SK-N-MC (cell line): Measurements from ENCODE around the gene ZNF775.

ENCODE experiments used
- DNase-seq: peaks from one replicate; pipeline ENCODE4 v3.0.0-alpha.2; 2011; ENCODE audit warnings: low read depth, low spot score
- H3K27ac ChIP-seq: fragments of 200-600 bp; sonication (generic); 2 replicates; pipeline ENCODE4 v1.5.1; 2016; ENCODE audit warnings: mixed run types
- H3K36me3 ChIP-seq: fragments of 200-600 bp; sonication (generic); 2 replicates; pipeline ENCODE4 v1.6.1; 2017; ENCODE audit warnings: antibody characterized with exemption, low read length, mixed read lengths; ENCODE audit not compliant: insufficient read depth
- H3K4me3 ChIP-seq: fragments of 200-600 bp; sonication (generic); 2 replicates; pipeline ENCODE4 v1.5.1; 2016
- H3K9ac ChIP-seq: fragments of 200-600 bp; sonication (generic); 2 replicates; pipeline ENCODE4 v1.8.0; 2017; ENCODE audit warnings: mixed run types, mixed read lengths; ENCODE audit not compliant: insufficient read length
- H3K9me3 ChIP-seq: fragments of 200-600 bp; sonication (generic); 2 replicates; pipeline ENCODE4 v1.6.1; 2017; ENCODE audit warnings: low read depth, mild to moderate bottlenecking, antibody characterized with exemption, low read length, moderate library complexity, mixed read lengths
- EZH2 ChIP-seq: fragments of 200-600 bp; sonication (generic); IDR thresholded peaks from one replicate; pipeline ENCODE4 v1.6.1; 2017; ENCODE audit warnings: antibody characterized with exemption
- FOXP2 ChIP-seq: optimal IDR thresholded peaks from 2 replicates; pipeline ENCODE3; 2011; ENCODE audit warnings: mild to moderate bottlenecking, moderate library complexity; ENCODE audit not compliant: insufficient read depth; ENCODE audit errors: extremely low read length, control extremely low read depth
- POLR2AphosphoS5 ChIP-seq: IDR thresholded peaks from 2 replicates; pipeline ENCODE4 v1.6.1; 2012; ENCODE audit warnings: mild to moderate bottlenecking, low read depth, low read length, borderline replicate concordance

ZNF775 gene

DNA sequence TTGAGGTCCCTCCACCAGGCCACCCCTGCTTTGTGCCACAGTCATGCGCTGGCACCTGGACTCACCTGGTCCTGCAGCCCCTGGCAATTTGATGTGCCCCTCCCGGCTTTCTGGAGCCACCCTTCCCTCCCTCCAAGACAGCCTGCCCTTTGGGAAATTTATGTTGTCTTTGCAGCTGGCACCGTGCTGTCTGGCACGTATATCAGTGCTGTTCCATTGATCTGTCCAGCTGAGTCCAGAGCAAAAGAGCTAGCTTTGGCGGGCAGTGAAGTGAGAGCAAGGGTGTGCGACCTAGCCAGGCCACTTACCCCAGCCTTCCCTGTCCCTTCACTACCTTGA is 43.4 kb upstream of the ZNF775 start:
- H3K27ac ChIP-seq, result 0 out of 2 replicates have a peak overlapping the region, but pooled peaks have one; percentile 31
- no peak for DNase-seq
- TF ChIP-seq POLR2AphosphoS5 (no peak), FOXP2 (no peak), EZH2 (no peak)
- no peaks in the 10 kb centered on the region; the same call in 1 of the 2 replicates for H3K36me3 ChIP-seq
- H3K9ac ChIP-seq, result no peak overlapping the region
- H3K9me3 ChIP-seq, result no peaks in the 10 kb centered on the region
- no peak overlapping the region for H3K4me3 ChIP-seq

DNA sequence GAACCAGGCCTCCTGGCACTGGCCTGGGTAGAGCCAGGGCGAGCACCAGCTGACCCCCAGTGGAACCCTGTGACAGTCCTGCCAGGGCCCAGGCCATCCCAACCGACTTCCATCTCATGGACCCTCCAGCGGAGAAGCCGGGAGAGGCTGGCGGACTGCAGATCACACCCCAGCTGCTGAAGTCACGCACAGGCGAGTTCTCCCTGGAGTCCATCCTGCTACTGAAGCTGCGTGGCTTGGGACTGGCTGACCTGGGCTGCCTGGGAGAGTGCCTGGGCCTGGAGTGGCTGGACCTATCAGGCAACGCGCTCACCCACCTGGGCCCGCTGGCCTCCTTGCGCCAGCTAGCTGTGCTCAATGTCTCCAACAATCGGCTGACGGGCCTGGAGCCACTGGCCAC is 42.4 kb upstream of the ZNF775 start:
- TF ChIP-seq EZH2, result no peak
- no peak for TF ChIP-seq FOXP2
- no peak for TF ChIP-seq POLR2AphosphoS5
- H3K4me3 ChIP-seq, result no peak overlapping the region

DNA sequence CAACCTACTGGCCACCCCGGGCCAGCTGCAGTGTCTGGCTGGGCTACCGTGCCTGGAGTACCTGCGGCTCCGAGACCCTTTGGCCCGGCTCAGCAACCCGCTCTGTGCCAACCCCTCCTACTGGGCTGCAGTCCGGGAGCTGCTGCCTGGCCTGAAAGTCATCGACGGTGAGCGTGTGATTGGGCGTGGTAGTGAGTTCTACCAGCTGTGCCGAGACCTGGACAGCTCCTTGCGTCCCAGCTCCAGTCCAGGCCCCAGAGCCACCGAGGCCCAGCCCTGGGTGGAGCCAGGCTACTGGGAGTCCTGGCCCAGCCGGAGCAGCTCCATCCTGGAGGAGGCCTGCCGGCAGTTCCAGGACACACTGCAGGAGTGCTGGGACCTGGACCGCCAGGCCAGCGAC is 42.0 kb upstream of the ZNF775 start:
- Histone ChIP-seq H3K4me3 (no peak overlapping the region), H3K9ac (no peak overlapping the region), H3K36me3 (no peaks in the 10 kb centered on the region), H3K9me3 (no peaks in the 10 kb centered on the region), H3K27ac (no peak overlapping the region)
- TF ChIP-seq POLR2AphosphoS5 (no peak), FOXP2 (no peak), EZH2 (no peak)
- DNase-seq, result no peak

More for the DNA sequence above, 42.4 kb upstream of the ZNF775 start:
- Histone ChIP-seq H3K36me3 (no peaks in the 10 kb centered on the region), H3K9me3 (no peaks in the 10 kb centered on the region), H3K27ac (no peak overlapping the region), H3K9ac (no peak overlapping the region)
- DNase-seq, result no peak

DNA sequence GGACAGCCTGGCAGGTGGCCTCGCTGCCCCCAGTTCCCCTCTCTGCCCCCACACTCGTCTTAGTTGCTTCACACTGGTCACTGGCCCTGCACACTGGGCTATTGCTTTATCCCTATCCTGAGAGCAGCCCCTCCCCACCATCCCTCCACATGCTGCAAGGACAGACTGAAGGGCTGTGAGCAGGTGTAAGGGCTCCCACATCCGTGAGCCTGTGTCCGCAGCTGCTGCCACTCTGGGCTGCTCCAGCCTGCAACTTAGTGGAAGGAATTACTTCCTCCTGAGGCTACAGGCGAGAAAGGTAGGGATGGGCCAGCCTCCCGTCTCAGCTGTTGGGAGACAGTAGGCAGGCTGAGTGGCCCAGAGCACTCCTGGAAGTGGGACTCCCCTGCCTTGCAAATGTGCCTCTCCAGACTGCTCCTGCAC is 41.5 kb upstream of the ZNF775 start:
- DNase-seq, result no peak
- TF ChIP-seq POLR2AphosphoS5 (no peak), EZH2 (no peak), FOXP2 (no peak)
- H3K9me3 ChIP-seq, result no peaks in the 10 kb centered on the region
- no peak overlapping the region for H3K4me3 ChIP-seq
- H3K36me3 ChIP-seq, result no peaks in the 10 kb centered on the region
- no peak overlapping the region for H3K27ac ChIP-seq
- no peak overlapping the region for H3K9ac ChIP-seq

DNA sequence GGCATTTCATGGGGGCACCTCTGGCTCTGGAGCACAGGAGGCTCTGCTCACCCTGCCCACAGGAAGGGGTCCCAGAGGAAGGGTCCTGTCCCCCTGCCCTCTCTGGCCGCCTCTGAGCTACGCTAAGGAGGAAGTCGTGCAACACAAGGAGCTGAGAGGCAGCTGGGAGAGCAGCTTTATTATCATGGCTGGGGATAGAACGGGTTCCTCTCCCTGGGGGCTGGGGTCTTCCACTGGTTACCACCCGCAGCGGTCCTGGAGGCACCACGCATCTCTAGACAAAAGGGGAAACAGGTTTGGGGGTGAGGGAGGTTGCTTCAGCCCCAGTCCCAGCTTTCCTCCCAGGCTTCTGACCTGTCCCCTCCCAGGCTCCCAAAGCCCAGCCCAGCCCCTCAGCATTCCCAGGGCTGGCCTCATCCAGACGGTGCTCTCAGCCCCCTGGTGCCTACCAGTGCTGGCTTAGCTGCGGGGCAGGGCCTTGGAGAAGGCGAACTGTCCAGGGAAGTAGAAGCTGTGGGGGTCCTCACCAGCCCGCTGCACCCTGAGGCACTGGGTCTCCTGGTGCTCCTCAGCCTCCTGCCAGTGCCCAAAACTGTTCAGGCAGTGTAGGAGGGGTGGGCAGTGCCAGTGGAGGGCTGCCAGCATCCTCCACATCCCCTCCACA is 40.8 kb upstream of the ZNF775 start:
- no peak overlapping the region for H3K27ac ChIP-seq
- TF ChIP-seq EZH2 (no peak), POLR2AphosphoS5 (0 out of 2 replicates have a peak, but pooled peaks have one; percentile 17), FOXP2 (no peak)
- no peak for DNase-seq
- H3K4me3 ChIP-seq, result no peak overlapping the region
- no peaks in the 10 kb centered on the region for H3K36me3 ChIP-seq
- H3K9me3 ChIP-seq, result no peaks in the 10 kb centered on the region
- H3K9ac ChIP-seq, result no peak overlapping the region

DNA sequence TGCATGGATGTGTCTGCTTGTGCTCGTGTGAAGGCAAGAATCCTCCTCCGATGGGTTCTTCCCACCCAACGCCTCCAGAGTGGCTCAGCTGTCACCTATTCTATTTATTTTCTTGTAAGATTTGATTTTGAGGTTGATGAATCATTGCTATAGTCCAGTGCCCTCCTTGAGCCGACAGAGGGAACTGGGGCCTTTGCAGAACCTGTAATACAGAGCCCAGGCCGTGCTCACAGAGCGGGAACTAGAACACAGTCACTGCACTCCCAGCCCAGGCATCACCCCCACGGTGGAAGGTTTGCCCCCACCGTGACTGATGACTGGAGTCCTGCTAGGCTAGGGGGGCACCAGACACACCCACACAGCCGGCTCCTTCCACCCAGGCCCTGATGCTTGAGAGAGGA is 39.7 kb upstream of the ZNF775 start:
- no peaks in the 10 kb centered on the region; the same call in 1 of the 2 replicates for H3K9me3 ChIP-seq
- TF ChIP-seq EZH2 (no peak), POLR2AphosphoS5 (no peak), FOXP2 (no peak)
- no peak for DNase-seq
- no peaks in the 10 kb centered on the region for H3K36me3 ChIP-seq
- H3K4me3 ChIP-seq, result no peak overlapping the region
- no peak overlapping the region for H3K9ac ChIP-seq
- H3K27ac ChIP-seq, result no peak overlapping the region

DNA sequence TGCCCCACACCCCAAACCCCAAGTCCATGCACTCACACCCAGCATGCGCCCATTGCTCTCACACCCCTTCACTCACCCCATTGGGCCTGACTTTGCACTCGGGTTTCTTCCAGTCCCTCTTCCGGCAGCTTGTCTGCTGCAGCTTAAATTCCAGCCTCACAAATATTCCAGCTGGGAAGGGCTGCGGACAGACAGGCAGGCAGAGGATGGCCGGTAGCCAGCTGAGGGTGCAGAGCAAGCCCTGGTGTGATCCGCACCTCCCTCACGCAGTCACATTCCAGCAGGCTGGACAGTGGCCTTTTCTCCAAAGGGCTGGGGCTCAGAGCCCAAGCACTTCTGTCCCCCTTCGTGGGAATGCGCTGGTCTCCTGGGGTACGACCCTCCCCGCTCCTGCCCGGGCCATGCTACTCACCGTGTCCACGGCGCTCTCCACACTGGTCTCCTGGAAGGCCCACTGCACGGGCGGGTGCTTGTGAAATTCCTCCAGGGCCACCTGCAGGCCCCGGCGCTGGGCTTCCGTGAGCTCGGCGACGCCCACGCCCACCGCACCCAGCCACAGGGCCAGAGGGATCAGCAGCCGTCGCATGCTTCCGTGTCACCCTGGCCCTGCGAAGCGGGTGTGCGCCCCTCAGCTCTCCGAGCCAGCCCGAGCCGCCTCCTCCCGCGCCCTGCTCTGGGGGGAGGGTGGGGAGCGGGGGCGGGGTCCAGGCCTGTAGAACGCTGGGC is 38.9 kb upstream of the ZNF775 start:
- Histone ChIP-seq H3K9me3 (no peaks in the 10 kb centered on the region; the same call in 1 of the 2 replicates), H3K4me3 (no peak overlapping the region), H3K27ac (no peak overlapping the region), H3K9ac (no peak overlapping the region), H3K36me3 (no peaks in the 10 kb centered on the region)
- DNase-seq, result no peak
- no peak for TF ChIP-seq EZH2
- TF ChIP-seq FOXP2, result no peak
- TF ChIP-seq POLR2AphosphoS5, result no peak

DNA sequence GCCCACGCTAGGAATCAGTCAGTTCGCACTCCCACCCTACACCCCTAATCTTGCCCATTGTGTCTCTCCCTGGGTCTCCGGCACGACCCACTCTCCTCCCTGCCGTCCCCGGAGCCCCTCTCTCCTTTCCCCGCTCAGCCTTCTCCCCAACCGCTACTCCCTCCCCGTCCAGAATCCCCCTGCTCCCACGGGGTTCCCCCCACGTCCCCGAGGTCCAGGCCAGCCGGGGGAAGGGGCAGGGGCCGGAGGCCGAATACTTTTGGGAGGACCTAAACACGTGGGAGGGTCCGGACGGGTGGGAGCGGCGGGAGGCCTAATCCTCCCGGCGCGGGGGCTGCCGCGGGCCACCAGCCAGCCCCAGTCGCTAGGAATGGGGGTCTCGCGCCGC is 38.3 kb upstream of the ZNF775 start:
- Histone ChIP-seq H3K4me3 (no peak overlapping the region), H3K27ac (no peak overlapping the region), H3K9me3 (no peaks in the 10 kb centered on the region; the same call in 1 of the 2 replicates), H3K9ac (no peak overlapping the region), H3K36me3 (no peaks in the 10 kb centered on the region)
- DNase-seq, result no peak
- TF ChIP-seq POLR2AphosphoS5 (no peak), EZH2 (no peak), FOXP2 (no peak)
